ENCODE data around the gene RASSF4.

The RASSF4 gene

DNA sequence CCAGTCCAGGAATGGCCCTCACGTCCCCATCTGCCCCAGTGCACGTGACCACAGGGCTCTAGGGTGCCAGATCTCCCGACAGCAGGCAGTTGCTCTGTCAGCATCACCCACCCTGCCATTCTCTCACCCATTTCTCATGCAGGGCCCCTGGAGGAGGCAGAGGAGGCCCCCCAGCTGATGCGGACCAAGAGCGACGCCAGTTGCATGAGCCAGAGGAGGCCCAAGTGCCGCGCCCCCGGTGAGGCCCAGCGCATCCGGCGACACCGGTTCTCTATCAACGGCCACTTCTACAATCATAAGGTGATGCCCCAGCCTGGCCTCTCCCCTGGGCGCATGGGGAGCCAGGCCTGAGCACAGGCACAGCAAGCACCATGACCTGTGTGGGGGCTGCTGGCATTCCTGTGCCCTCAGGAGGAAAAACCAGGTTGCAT, 25.1 kb downstream of the RASSF4 start:
- Histone ChIP-seq H3K36me3 (ENCODE audit: control insufficient read depth, insufficient read depth, low read length) (no peaks in the 10 kb centered on the region), H3K4me1 (ENCODE audit: control insufficient read depth, insufficient read depth, low read length, poor library complexity, severe bottlenecking) (peaks cover 62% of the 10 kb centered on the region), H3K4me3 (ENCODE audit: extremely low read depth, insufficient read depth, low read length, poor library complexity, severe bottlenecking) (no peak overlapping the region), H3K27ac (ENCODE audit: low read depth, low read length, severe bottlenecking) (peak overlapping the region; percentile 73), H3K9me3 (ENCODE audit: control insufficient read depth, low read length) (no peaks in the 10 kb centered on the region)
- 98 to 100% methylated on average over 14 to 15 of the region's 15 CpGs for WGBS, 2 experiments (ENCODE audit: insufficient coverage in 2 of 2)

DNA sequence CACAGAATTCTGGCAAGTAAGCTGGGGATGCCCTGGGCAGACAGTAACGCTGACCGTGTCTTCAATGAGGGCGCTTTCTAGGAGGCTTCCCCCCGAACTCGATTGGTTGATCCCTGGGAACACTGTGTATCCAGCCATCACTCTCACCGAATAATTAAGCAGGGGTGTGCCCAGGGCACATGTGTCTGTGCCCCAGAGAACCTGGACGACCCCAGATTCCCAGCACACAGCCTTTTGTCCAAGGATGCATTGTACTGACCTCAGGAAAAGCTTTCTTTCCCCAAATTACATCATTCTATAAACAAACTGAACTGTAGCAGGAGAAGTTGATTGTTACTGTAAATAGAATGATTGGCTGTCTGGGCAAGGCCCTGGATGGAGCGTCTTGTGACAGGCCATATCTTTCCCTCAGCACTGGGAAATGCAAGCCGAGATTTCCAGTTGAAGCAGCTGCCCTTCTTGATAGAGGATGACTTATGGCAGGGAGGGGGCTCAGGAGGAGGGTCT, 25.6 kb downstream of the RASSF4 start:
- Histone ChIP-seq H3K4me1 (ENCODE audit: control insufficient read depth, insufficient read depth, low read length, poor library complexity, severe bottlenecking) (peaks cover 61% of the 10 kb centered on the region), H3K4me3 (ENCODE audit: extremely low read depth, insufficient read depth, low read length, poor library complexity, severe bottlenecking) (no peak overlapping the region), H3K9me3 (ENCODE audit: control insufficient read depth, low read length) (no peaks in the 10 kb centered on the region), H3K27ac (ENCODE audit: low read depth, low read length, severe bottlenecking) (peak overlapping the region; percentile 73), H3K36me3 (ENCODE audit: control insufficient read depth, insufficient read depth, low read length) (no peaks in the 10 kb centered on the region)
- WGBS, 2 experiments (ENCODE audit: insufficient coverage in 2 of 2): 90 to 92% methylated on average over 6 to 7 of the region's 9 CpGs

DNA sequence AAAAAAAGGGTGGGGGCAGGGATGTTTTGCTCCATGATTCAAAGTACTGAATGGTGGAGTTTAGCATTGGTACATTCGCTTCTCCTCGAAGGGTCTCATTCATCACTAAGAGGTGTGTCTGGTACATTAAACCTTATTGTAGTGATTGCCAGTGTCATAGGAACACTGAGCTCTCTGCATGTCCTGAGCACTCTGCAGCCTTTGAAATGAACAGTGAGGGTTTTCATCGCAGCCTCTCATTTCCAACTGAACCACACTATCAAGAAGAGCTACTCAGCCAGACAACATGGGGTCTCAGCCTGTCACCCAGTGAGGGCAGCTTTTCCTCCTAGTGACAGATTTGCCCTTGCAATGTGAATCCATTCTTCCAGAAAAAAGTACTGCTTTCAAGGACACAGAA, 26.6 kb downstream of the RASSF4 start:
- WGBS, 2 experiments (ENCODE audit: insufficient coverage in 2 of 2): 78 to 91% methylated on average over 3 of the region's 3 CpGs
- H3K9me3 ChIP-seq (ENCODE audit: control insufficient read depth, low read length): no peaks in the 10 kb centered on the region
- H3K27ac ChIP-seq (ENCODE audit: low read depth, low read length, severe bottlenecking): no peak overlapping the region
- H3K4me3 ChIP-seq (ENCODE audit: extremely low read depth, insufficient read depth, low read length, poor library complexity, severe bottlenecking): no peak overlapping the region
- H3K4me1 ChIP-seq (ENCODE audit: control insufficient read depth, insufficient read depth, low read length, poor library complexity, severe bottlenecking): peaks cover 53% of the 10 kb centered on the region
- no peaks in the 10 kb centered on the region for H3K36me3 ChIP-seq (ENCODE audit: control insufficient read depth, insufficient read depth, low read length)

GRCh38 chr10:44986670-44987069, 27.1 kb downstream of the RASSF4 start:
- no peaks in the 10 kb centered on the region for H3K36me3 ChIP-seq (ENCODE audit: control insufficient read depth, insufficient read depth, low read length)
- peaks cover 51% of the 10 kb centered on the region for H3K4me1 ChIP-seq (ENCODE audit: control insufficient read depth, insufficient read depth, low read length, poor library complexity, severe bottlenecking)
- WGBS, 2 experiments (ENCODE audit: insufficient coverage in 2 of 2): 77 to 80% methylated on average over 2 of the region's 3 CpGs
- no peaks in the 10 kb centered on the region for H3K9me3 ChIP-seq (ENCODE audit: control insufficient read depth, low read length)
- H3K4me3 ChIP-seq (ENCODE audit: extremely low read depth, insufficient read depth, low read length, poor library complexity, severe bottlenecking): no peak overlapping the region
- H3K27ac ChIP-seq (ENCODE audit: low read depth, low read length, severe bottlenecking): no peak overlapping the region

DNA sequence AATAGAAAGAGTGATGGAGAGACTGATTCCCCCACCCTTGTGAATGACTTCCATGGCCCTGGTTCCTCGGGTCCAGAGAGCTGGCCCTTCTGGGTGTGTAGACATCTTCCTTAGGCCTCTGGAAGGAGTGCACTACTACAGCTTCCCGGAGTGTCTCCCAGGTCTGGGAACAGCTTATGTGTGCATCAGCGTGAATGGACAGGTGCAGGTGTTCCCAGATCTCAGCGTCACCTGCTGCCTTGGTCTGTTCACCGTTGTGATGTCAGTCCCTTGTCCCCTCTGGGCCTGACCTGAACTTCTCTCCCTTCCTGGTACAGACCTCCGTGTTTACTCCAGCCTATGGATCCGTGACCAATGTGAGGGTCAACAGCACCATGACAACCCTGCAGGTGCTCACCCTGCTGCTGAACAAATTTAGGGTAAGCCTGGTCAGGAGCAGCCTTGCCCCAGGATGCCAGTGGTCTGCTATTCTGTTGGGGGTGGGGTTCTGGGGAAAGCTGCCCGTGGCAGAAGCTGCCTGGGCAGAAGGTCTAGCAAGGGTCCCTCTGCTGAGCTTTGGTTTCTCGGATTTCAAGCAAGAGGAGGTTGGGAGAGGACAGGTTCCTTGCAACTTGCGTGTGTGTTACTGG, 29.5 kb downstream of the RASSF4 start:
- no peaks in the 10 kb centered on the region for H3K36me3 ChIP-seq (ENCODE audit: control insufficient read depth, insufficient read depth, low read length)
- no peak overlapping the region for H3K4me3 ChIP-seq (ENCODE audit: extremely low read depth, insufficient read depth, low read length, poor library complexity, severe bottlenecking)
- no peaks in the 10 kb centered on the region for H3K9me3 ChIP-seq (ENCODE audit: control insufficient read depth, low read length)
- WGBS, 2 experiments (ENCODE audit: insufficient coverage in 2 of 2): 89 to 93% methylated on average over 7 to 10 of the region's 10 CpGs
- peaks cover 37% of the 10 kb centered on the region for H3K4me1 ChIP-seq (ENCODE audit: control insufficient read depth, insufficient read depth, low read length, poor library complexity, severe bottlenecking)
- H3K27ac ChIP-seq (ENCODE audit: low read depth, low read length, severe bottlenecking): no peak overlapping the region

DNA sequence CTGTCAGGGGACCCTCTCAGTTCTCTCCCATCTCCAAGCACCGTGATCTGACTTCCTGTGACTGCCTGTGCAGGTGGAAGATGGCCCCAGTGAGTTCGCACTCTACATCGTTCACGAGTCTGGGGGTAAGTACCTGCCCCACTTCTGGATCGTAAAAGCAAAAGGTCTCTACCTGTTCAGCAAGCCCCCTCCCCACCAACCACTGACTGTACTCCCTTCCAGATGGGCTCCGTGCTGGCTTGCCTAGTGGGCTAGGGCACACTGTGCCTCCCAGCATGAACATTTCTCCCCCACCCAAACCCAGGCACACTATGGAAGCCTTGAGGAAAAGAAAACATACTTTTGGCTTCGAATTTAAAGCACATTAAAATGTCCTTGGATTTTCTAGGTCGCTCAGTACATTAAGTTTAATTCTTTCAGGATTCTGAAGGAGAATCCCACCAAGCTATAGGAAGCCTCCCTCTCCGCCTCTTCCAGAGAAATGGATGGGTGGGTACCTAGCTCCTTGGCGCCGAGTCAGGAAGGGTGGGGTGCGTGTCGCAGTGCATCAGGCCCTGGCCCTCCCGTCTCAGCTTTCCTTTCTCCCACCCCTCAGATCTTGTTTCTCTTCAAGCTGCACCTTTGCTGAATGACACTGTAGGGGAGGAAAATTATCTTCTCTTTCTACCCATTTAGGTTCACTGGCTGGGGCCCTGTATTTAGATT, 30.1 kb downstream of the RASSF4 start:
- H3K4me3 ChIP-seq (ENCODE audit: extremely low read depth, insufficient read depth, low read length, poor library complexity, severe bottlenecking): no peak overlapping the region
- no peaks in the 10 kb centered on the region for H3K9me3 ChIP-seq (ENCODE audit: control insufficient read depth, low read length)
- no peaks in the 10 kb centered on the region for H3K36me3 ChIP-seq (ENCODE audit: control insufficient read depth, insufficient read depth, low read length)
- H3K4me1 ChIP-seq (ENCODE audit: control insufficient read depth, insufficient read depth, low read length, poor library complexity, severe bottlenecking): peaks cover 42% of the 10 kb centered on the region
- WGBS, 2 experiments (ENCODE audit: insufficient coverage in 2 of 2): 74 to 81% methylated on average over 7 to 9 of the region's 14 CpGs
- no peak overlapping the region for H3K27ac ChIP-seq (ENCODE audit: low read depth, low read length, severe bottlenecking)

DNA sequence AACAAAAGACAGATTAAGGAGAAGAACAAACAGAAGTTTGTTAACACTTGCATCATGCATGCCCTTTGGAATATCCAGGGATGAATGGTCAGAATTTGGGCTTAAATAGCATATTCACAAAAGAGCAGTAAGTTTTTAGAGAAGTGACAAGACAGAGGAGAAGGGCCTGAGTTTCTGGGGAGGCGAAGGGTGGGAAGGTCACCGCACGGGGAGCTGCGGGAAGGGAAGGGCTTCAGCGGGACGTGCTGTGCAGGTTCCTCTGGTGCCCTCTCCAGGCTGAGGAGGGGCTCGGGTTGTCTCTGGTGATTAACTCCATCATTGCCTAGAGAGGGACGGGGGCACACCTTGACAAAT, 30.7 kb downstream of the RASSF4 start:
- no peak overlapping the region for H3K27ac ChIP-seq (ENCODE audit: low read depth, low read length, severe bottlenecking)
- H3K4me1 ChIP-seq (ENCODE audit: control insufficient read depth, insufficient read depth, low read length, poor library complexity, severe bottlenecking): peaks cover 38% of the 10 kb centered on the region
- WGBS, 2 experiments (ENCODE audit: insufficient coverage in 2 of 2): 9 to 34% methylated on average over 3 to 7 of the region's 8 CpGs
- no peaks in the 10 kb centered on the region for H3K9me3 ChIP-seq (ENCODE audit: control insufficient read depth, low read length)
- H3K36me3 ChIP-seq (ENCODE audit: control insufficient read depth, insufficient read depth, low read length): no peaks in the 10 kb centered on the region
- no peak overlapping the region for H3K4me3 ChIP-seq (ENCODE audit: extremely low read depth, insufficient read depth, low read length, poor library complexity, severe bottlenecking)

DNA sequence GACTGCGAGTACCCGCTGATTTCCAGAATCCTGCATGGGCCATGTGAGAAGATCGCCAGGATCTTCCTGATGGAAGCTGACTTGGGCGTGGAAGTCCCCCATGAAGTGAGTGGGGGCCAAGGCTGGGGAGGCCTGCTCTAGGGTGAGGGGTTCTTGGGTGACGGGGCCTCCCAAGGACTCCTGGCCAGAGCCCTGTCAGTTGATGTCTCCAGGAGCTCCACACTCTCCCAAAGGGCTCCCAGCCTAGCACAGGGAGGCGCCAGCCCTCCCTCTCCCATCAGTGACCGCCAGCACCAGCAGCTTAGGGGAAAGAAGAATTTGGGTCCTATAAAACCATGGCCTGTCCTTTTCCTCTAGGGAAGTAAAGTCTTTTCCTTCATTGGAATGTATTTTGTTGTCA, 31.4 kb downstream of the RASSF4 start:
- H3K9me3 ChIP-seq (ENCODE audit: control insufficient read depth, low read length): no peaks in the 10 kb centered on the region
- WGBS, 2 experiments (ENCODE audit: insufficient coverage in 2 of 2): 93 to 95% methylated on average over 4 of the region's 7 CpGs
- H3K27ac ChIP-seq (ENCODE audit: low read depth, low read length, severe bottlenecking): no peak overlapping the region
- H3K4me1 ChIP-seq (ENCODE audit: control insufficient read depth, insufficient read depth, low read length, poor library complexity, severe bottlenecking): peaks cover 31% of the 10 kb centered on the region
- H3K4me3 ChIP-seq (ENCODE audit: extremely low read depth, insufficient read depth, low read length, poor library complexity, severe bottlenecking): no peak overlapping the region
- no peaks in the 10 kb centered on the region for H3K36me3 ChIP-seq (ENCODE audit: control insufficient read depth, insufficient read depth, low read length)

- 77 to 86% methylated on average over 5 of the region's 5 CpGs for WGBS, 2 experiments (ENCODE audit: insufficient coverage in 2 of 2)
- peaks cover 30% of the 10 kb centered on the region for H3K4me1 ChIP-seq (ENCODE audit: control insufficient read depth, insufficient read depth, low read length, poor library complexity, severe bottlenecking)
- H3K9me3 ChIP-seq (ENCODE audit: control insufficient read depth, low read length): no peaks in the 10 kb centered on the region
- H3K4me3 ChIP-seq (ENCODE audit: extremely low read depth, insufficient read depth, low read length, poor library complexity, severe bottlenecking): no peak overlapping the region
- no peak overlapping the region for H3K27ac ChIP-seq (ENCODE audit: low read depth, low read length, severe bottlenecking)
- H3K36me3 ChIP-seq (ENCODE audit: control insufficient read depth, insufficient read depth, low read length): no peaks in the 10 kb centered on the region
These were observed 32.0 kb downstream of the RASSF4 start for GRCh38 chr10:44991571-44991970.

GRCh38 chr10:44992070-44992731, 32.6 kb downstream of the RASSF4 start:
- Histone ChIP-seq H3K27ac (ENCODE audit: low read depth, low read length, severe bottlenecking) (no peak overlapping the region), H3K9me3 (ENCODE audit: control insufficient read depth, low read length) (no peaks in the 10 kb centered on the region), H3K4me3 (ENCODE audit: extremely low read depth, insufficient read depth, low read length, poor library complexity, severe bottlenecking) (no peak overlapping the region), H3K36me3 (ENCODE audit: control insufficient read depth, insufficient read depth, low read length) (no peaks in the 10 kb centered on the region), H3K4me1 (ENCODE audit: control insufficient read depth, insufficient read depth, low read length, poor library complexity, severe bottlenecking) (peaks cover 26% of the 10 kb centered on the region)
- 89 to 92% methylated on average over 9 to 10 of the region's 11 CpGs for WGBS, 2 experiments (ENCODE audit: insufficient coverage in 2 of 2)

Measured in mesodermal cell (in vitro differentiated cells).